Aorta (tissue), 5 donors: Measurements from ENCODE around the gene ERVMER34-1. TPM values are rescaled to one million over a fixed set of nuclear protein-coding genes. Genes with fewer than 3 reads are reported as not detected.

Experiments
- ATAC-seq: fragments of 200-7000 bp; cut with Tn5 transposase; one replicate; pipeline ENCODE4 v1.9.1; 2022; ENCODE audit warnings: moderate library complexity; ENCODE audit not compliant: low FRiP score
- DNase-seq, 2 donors: peaks; one replicate each; pipeline ENCODE4 v3.0.0-alpha.2; 2020
- H3K27ac ChIP-seq, 2 donors: one replicate each; pipeline ENCODE4 v1.5.1; 2013; ENCODE audit warnings: low read length in 2 of 2, mild to moderate bottlenecking in 2 of 2, moderate library complexity in 2 of 2, control low read depth in 1 of 2, inconsistent platforms in 1 of 2, low read depth in 1 of 2
- H3K27me3 ChIP-seq, 2 donors: one replicate each; pipeline ENCODE4 v1.6.1; 2013; ENCODE audit warnings: control low read depth in 1 of 2, low read length in 1 of 2, mild to moderate bottlenecking in 1 of 2, moderate library complexity in 1 of 2; ENCODE audit not compliant: insufficient read depth in 2 of 2, control insufficient read depth in 1 of 2
- H3K36me3 ChIP-seq, 2 donors: one replicate each; pipeline ENCODE4 v1.6.1; 2013; ENCODE audit warnings: control low read depth in 1 of 2, low read length in 1 of 2, mild to moderate bottlenecking in 1 of 2; ENCODE audit not compliant: insufficient read depth in 2 of 2, control insufficient read depth in 1 of 2
- H3K4me1 ChIP-seq, 2 donors: one replicate each; pipeline ENCODE4 v1.6.1; 2013; ENCODE audit warnings: low read length in 2 of 2, control low read depth in 1 of 2, mild to moderate bottlenecking in 1 of 2, moderate library complexity in 1 of 2; ENCODE audit not compliant: insufficient read depth in 2 of 2, control insufficient read depth in 1 of 2
- H3K4me3 ChIP-seq, 2 donors: one replicate each; pipeline ENCODE4 v1.5.1; 2013; ENCODE audit warnings: low read length in 2 of 2, control low read depth in 1 of 2, mild to moderate bottlenecking in 1 of 2
- H3K9me3 ChIP-seq: one replicate; pipeline ENCODE4 v1.6.1; 2013; ENCODE audit warnings: mild to moderate bottlenecking, low read length; ENCODE audit not compliant: control insufficient read depth
- WGBS, 2 donors: extraction: QIAGEN DNeasy Blood & Tissue Kit; methylation state at CpG; one replicate each; pipeline ENCODE4 v1.1.7; 2013; 5-methylcytosine and 5-hydroxymethylcytosine counted together
- intact Hi-C, 2 donors: fragments of 100-400 bp; cut with DNase I; formaldehyde crosslinking; loops; one replicate each; pipeline versions ENCODE4 v1.14.2 to v1.15.0; 2022
- polyA plus RNA-seq, 2 donors: library from polyadenylated mRNA; stranded (reverse); fragments of 200-250 nt; gene quantifications; one replicate each; pipeline ENCODE4 v1.2.3, GENCODE V29; 2013
- total RNA-seq, 2 donors: library from RNA; stranded (reverse); fragmentation: NEBNext Ultra II Directional; extraction: Animal tissue kit (Norgen Biotek cat#: 25700); gene quantifications; one replicate each; pipeline ENCODE4 v1.2.1, GENCODE V29; 2021
- donor health status: healthy with polysubstance abuse.
- donor health status: Bipolar disorder and iron deficiency.
- donor health status: DM: no; HTN: no; CAD: no.
- donor health status: DM: no; HTN: no; CAD: no.
- donor health status: DM: yes; HTN: yes; CAD: no.

Gene ERVMER34-1
- total and polyA plus RNA-seq, 4 donors = 0.13 to 0.36 TPM; not detected in 2

DNA sequence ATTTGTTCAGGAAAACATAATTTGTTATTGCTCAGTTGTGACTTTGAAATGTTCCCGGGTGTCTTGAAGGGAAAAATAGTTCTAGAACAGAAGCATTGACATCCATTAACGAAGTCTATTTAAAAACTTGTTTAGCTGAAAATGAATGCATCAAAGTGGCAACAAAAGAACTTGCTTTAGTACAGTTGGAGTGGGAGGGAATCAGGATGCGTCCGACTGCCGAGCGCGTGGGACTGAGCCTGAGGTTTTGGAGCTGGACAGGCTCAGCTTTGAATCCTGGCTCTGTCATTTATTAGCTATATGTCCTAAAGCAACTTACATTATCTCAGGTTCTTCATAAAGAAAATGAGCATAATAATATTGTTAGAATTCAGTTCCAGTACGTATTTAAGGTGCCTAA is 9.0 kb upstream of the ERVMER34-1 start:
- Histone ChIP-seq H3K4me3 (no peak overlapping the region), H3K9me3 (no peaks in the 10 kb centered on the region), H3K27ac (no peak overlapping the region), H3K4me1 (no peaks in the 10 kb centered on the region), H3K27me3 (no peaks in the 10 kb centered on the region), H3K36me3 (no peaks in the 10 kb centered on the region)
- intact Hi-C loops = no loop called here
- WGBS, 2 donors = 93 to 95% methylated on average over 8 of the region's 8 CpGs
- no peak for DNase-seq
- no peak for ATAC-seq

DNA sequence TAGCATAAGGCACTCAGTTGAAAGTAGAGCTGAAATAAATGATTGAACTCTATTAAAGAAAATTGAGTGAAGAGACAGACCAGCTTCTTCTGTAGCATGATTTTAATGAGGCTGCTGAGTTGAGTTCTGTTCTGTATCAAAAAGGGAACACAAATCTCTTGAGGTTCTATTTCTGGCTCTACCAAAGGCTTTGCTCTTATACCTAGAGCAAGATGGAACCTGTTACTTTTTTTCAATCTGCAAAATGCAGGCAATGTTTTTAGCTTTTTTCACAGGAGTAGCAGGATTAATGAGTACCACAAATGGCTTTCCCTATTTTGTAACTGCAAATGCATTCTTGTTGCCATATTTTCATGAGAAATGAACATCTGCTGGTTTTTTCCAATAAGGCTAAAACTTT is 4.2 kb upstream of the ERVMER34-1 start:
- H3K36me3 ChIP-seq = no peaks in the 10 kb centered on the region
- no peaks in the 10 kb centered on the region for H3K4me1 ChIP-seq
- H3K27me3 ChIP-seq = no peaks in the 10 kb centered on the region
- H3K27ac ChIP-seq = no peak overlapping the region
- DNase-seq = no peak
- H3K9me3 ChIP-seq = no peaks in the 10 kb centered on the region
- intact Hi-C loops = no loop called here
- H3K4me3 ChIP-seq = no peak overlapping the region
- ATAC-seq = no peak

DNA sequence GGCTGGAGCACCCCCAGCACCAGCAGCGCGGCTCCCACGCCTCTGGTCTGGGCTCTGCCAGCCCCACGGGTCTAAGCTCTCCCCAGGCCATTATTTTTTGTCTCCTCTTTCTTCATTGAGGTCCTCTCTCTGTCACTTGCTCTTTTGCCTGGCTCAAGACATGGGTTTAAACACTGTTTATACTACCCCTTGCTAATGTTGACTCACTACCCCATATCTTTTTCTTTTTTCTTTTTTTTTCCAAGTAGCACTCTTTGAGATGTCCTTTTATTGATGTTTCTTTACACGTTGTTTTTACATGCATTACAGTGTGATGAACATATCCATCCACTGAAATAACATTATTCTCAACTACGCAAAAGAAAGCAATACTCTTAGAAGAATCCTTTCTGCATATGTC is 1.7 kb upstream of the ERVMER34-1 start:
- no peaks in the 10 kb centered on the region for H3K36me3 ChIP-seq
- H3K4me1 ChIP-seq = no peaks in the 10 kb centered on the region
- no peaks in the 10 kb centered on the region for H3K27me3 ChIP-seq
- H3K27ac ChIP-seq = no peak overlapping the region
- H3K9me3 ChIP-seq = no peaks in the 10 kb centered on the region
- intact Hi-C loops = no loop called here
- H3K4me3 ChIP-seq = no peak overlapping the region
- 89 to 91% methylated on average over 6 of the region's 6 CpGs for WGBS, 2 donors
- DNase-seq (no peak), ATAC-seq (no peak)

DNA sequence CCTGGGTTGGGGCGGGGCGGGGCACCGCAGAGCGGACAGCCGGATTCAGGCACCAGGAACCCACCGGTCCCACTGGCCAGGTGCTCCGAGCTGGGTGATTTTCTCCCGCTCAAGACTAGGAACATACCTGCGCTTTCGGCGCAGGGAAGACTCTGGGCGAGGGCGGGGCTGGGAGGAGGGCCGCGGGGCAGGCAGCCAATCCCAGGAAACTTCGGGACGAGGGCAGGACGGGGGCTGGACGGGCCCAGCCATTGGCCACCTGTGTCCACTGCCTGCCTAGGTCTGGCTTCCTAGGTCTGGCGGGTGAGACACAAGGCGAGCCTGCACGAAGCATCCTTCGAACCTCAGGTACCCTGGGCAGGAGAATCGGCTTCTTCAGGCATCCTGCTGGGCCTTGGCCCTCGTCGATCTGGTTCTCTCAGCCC is 274 bp upstream of the ERVMER34-1 start:
- H3K27ac ChIP-seq = no peak overlapping the region
- peak; percentile 56 for ATAC-seq
- peak; percentile 44 to 79 for DNase-seq
- H3K36me3 ChIP-seq = no peaks in the 10 kb centered on the region
- 7 to 8% methylated on average over 26 of the region's 26 CpGs for WGBS, 2 donors
- H3K27me3 ChIP-seq = no peaks in the 10 kb centered on the region
- H3K9me3 ChIP-seq = no peaks in the 10 kb centered on the region
- H3K4me3 ChIP-seq = peak overlapping the region; percentile 27 to 53
- no peaks in the 10 kb centered on the region for H3K4me1 ChIP-seq
- intact Hi-C loops = no loop called here

DNA sequence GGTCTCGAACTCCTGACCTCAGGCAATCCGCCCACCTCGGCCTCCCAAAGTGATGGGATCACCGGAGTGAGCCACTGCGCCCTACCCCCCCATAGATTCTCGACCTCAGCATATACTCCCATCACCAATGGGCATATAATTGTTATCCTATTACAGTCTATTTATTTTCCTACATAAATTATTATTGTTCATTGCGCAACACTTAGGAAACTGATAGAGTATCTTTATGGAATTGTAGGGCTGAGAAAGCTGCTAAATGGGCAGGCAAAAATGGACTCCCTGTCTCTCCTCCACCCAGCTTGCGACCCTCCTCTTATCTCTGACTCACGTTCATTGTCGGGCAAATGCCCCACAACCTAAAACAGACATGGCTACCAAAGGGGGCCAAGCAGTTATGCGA is 1.0 kb downstream of the ERVMER34-1 start:
- intact Hi-C loops = no loop called here

DNA sequence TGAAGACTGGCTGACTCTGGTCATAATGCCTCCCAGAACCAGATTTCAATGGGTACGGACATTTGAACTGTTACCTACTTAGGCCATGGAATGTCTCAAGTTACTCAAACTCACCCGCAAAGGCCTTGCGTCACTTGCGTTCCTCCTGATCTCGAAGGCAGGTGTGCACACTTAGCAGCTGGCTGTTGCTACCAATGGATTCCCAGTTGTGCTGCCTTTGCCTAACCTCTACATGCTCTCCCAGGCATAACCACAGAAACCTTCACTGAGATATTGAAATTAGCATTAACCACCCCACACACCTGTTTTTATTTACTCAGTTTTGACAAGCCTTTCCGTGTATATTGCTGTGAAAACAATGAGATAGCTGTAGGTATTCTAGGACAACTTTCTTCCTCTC is 2.8 kb downstream of the ERVMER34-1 start:
- DNase-seq (no peak), ATAC-seq (no peak)
- WGBS, 2 donors = 97% methylated on average over 6 of the region's 6 CpGs
- no peaks in the 10 kb centered on the region for H3K27me3 ChIP-seq
- no peaks in the 10 kb centered on the region for H3K9me3 ChIP-seq
- H3K36me3 ChIP-seq = no peaks in the 10 kb centered on the region
- H3K4me1 ChIP-seq = no peaks in the 10 kb centered on the region
- H3K27ac ChIP-seq = no peak overlapping the region
- no peak overlapping the region for H3K4me3 ChIP-seq
- intact Hi-C loops = no loop called here

More for the DNA sequence above, 1.0 kb downstream of the ERVMER34-1 start:
- no peak overlapping the region for H3K4me3 ChIP-seq
- H3K27ac ChIP-seq = no peak overlapping the region
- H3K4me1 ChIP-seq = no peaks in the 10 kb centered on the region
- no peak for ATAC-seq
- 98% methylated on average over 11 of the region's 11 CpGs for WGBS, 2 donors
- H3K9me3 ChIP-seq = no peaks in the 10 kb centered on the region
- no peaks in the 10 kb centered on the region for H3K27me3 ChIP-seq
- H3K36me3 ChIP-seq = no peaks in the 10 kb centered on the region
- DNase-seq = no peak

DNA sequence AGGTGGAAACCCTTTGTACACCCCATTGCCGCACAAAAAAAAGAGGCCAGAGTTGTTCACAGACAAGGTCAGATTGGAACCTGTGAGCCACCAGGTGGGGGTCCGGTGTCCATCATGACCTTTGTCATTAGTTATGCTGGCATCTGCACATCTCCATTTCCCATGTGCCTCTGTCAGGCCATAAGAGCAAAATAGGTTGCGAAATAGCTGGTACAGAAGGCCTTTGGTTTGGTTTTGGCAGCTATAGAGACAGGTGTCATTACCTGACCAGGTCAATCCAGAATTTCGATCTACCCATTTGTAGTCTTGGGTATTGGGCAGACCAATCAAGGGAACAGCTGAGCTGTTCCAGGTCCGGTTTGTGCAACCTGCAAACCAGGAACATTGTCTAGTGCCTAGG is 6.6 kb downstream of the ERVMER34-1 start:
- H3K27ac ChIP-seq = no peak overlapping the region
- no peaks in the 10 kb centered on the region for H3K27me3 ChIP-seq
- intact Hi-C loops = no loop called here
- no peaks in the 10 kb centered on the region for H3K36me3 ChIP-seq
- WGBS, 2 donors = 95 to 96% methylated on average over 5 of the region's 5 CpGs
- no peak for DNase-seq
- H3K4me3 ChIP-seq = no peak overlapping the region
- H3K9me3 ChIP-seq = no peaks in the 10 kb centered on the region
- H3K4me1 ChIP-seq = no peaks in the 10 kb centered on the region
- no peak for ATAC-seq

DNA sequence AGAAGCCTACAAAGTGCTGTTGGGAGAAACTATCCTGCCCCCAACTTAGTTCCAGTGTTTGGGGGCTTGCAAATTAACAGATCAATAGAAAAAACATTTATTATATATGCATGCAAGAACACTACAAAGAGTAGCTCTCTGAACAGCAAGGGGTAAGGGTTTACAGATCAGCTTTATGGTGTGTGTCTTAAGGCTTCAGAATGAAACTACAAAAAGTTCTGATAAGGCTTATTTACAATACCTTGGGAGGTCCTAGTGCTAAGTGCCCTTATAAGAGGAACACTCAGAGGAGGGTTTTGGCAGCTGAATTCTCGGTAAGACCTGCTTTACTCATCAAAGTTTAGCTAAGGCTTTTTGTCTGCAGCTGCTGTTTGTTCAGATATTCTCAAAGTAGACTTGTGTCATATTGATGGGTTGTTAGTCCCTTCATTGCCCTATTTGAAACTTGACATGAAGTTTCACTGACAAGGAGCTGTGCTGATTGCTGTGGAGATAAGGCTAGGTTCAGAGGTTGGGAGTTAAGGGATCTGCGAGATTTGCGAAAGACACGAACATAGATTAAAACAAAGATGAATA is 7.7 kb downstream of the ERVMER34-1 start:
- ATAC-seq (no peak), DNase-seq (no peak)
- intact Hi-C loops = no loop called here
- H3K36me3 ChIP-seq = no peaks in the 10 kb centered on the region
- no peak overlapping the region for H3K27ac ChIP-seq
- 93 to 96% methylated on average over 4 of the region's 4 CpGs for WGBS, 2 donors
- no peaks in the 10 kb centered on the region for H3K4me1 ChIP-seq
- no peak overlapping the region for H3K4me3 ChIP-seq
- no peaks in the 10 kb centered on the region for H3K27me3 ChIP-seq
- no peaks in the 10 kb centered on the region for H3K9me3 ChIP-seq

DNA sequence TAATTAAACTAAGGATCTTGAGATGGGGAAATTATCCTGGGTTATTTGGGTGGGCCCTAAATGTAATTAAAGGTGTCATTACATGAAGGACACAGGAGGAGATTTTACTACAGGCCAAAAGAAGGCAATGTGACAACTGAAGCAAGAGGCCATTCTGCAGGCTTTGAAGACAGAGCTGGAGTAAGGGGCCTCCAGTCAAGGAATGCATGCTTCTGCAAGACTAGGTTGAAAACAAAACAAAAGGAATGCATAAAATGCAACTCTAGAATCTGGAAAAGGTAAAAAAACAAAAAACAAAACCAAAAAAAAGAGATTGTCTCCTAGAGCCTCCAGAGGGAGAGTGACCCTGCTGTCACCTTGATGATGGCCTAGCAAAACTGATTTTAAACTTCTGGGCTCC is 21.6 kb downstream of the ERVMER34-1 start:
- intact Hi-C loops = no loop called here
- no peaks in the 10 kb centered on the region for H3K9me3 ChIP-seq
- H3K36me3 ChIP-seq = no peaks in the 10 kb centered on the region
- no peak overlapping the region for H3K4me3 ChIP-seq
- ATAC-seq (no peak), DNase-seq (no peak)
- no peaks in the 10 kb centered on the region for H3K27me3 ChIP-seq
- H3K4me1 ChIP-seq = no peaks in the 10 kb centered on the region
- no peak overlapping the region for H3K27ac ChIP-seq
